GM23338 (cell line): ENCODE results near the gene ZNF398. TPM values are rescaled to one million over a fixed set of nuclear protein-coding genes. Genes with fewer than 3 reads are reported as not detected.

Source experiments
- ATAC-seq: fragments of 200-7000 bp; cut with Tn5 transposase; 3 replicates; pipeline ENCODE4 v1.9.1; 2020
- DNase-seq: peaks from one replicate; pipeline ENCODE4 v3.0.0-alpha.2; 2015; ENCODE audit warnings: low spot score
- H2AFZ ChIP-seq: fragments of 200-600 bp; sonication (generic); 2 replicates; pipeline ENCODE4 v1.8.0; 2016; ENCODE audit warnings: antibody characterized with exemption, mild to moderate bottlenecking, moderate library complexity
- H3F3A ChIP-seq: fragments of 200-600 bp; sonication (generic); replicated peaks from 2 replicates; pipeline ENCODE4 v1.8.0; 2017; ENCODE audit warnings: antibody characterized with exemption, mixed run types, low read depth
- H3K27ac ChIP-seq: fragments of 200-600 bp; sonication (generic); 2 replicates; pipeline ENCODE4 v1.6.1; 2016; ENCODE audit warnings: low read depth
- H3K27me3 ChIP-seq: fragments of 200-600 bp; sonication (generic); 2 replicates; pipeline ENCODE4 v1.8.0; 2016; ENCODE audit warnings: mild to moderate bottlenecking, mixed run types, moderate library complexity; ENCODE audit not compliant: insufficient read depth
- H3K36me3 ChIP-seq: fragments of 200-600 bp; sonication (generic); 2 replicates; pipeline ENCODE4 v1.8.0; 2016; ENCODE audit warnings: mild to moderate bottlenecking; ENCODE audit not compliant: insufficient read depth
- H3K4me1 ChIP-seq: fragments of 200-600 bp; sonication (generic); 2 replicates; pipeline ENCODE4 v1.8.0; 2016; ENCODE audit warnings: mild to moderate bottlenecking, moderate library complexity; ENCODE audit not compliant: insufficient read depth
- H3K4me2 ChIP-seq: fragments of 200-600 bp; sonication (generic); 2 replicates; pipeline ENCODE4 v1.7.1; 2017; ENCODE audit warnings: mixed run types
- H3K4me3 ChIP-seq: fragments of 200-600 bp; sonication (generic); 2 replicates; pipeline ENCODE4 v1.6.1; 2016; ENCODE audit warnings: mixed run types
- H3K79me2 ChIP-seq: fragments of 200-600 bp; sonication (generic); replicated peaks from 2 replicates; pipeline ENCODE4 v1.8.0; 2017; ENCODE audit warnings: mild to moderate bottlenecking; ENCODE audit not compliant: insufficient read depth
- H3K9me2 ChIP-seq: fragments of 200-600 bp; sonication (generic); 2 replicates; pipeline ENCODE4 v1.8.0; 2017; ENCODE audit not compliant: insufficient read depth
- H4K20me1 ChIP-seq: fragments of 200-600 bp; sonication (generic); replicated peaks from 2 replicates; pipeline ENCODE4 v1.8.0; 2017; ENCODE audit warnings: mild to moderate bottlenecking; ENCODE audit not compliant: insufficient read depth
- H3K27ac Mint-ChIP-seq: 2 replicates; pipeline ENCODE4 v1.8.0; 2020; ENCODE audit warnings: inconsistent platforms, mild to moderate bottlenecking, moderate library complexity, mixed read lengths
- H3K27me3 Mint-ChIP-seq: 3 replicates; pipeline ENCODE4 v1.8.0; 2022; ENCODE audit warnings: low read depth, mild to moderate bottlenecking, moderate library complexity, mixed read lengths, inconsistent platforms; ENCODE audit not compliant: insufficient read depth, poor library complexity
- H3K36me3 Mint-ChIP-seq: 3 replicates; pipeline ENCODE4 v1.8.0; 2021; ENCODE audit warnings: low read depth, mild to moderate bottlenecking, inconsistent platforms, moderate library complexity, mixed read lengths
- H3K4me1 Mint-ChIP-seq: 3 replicates; pipeline ENCODE4 v1.8.0; 2020; ENCODE audit warnings: mild to moderate bottlenecking, inconsistent platforms, mixed read lengths
- H3K4me3 Mint-ChIP-seq: 3 replicates; pipeline ENCODE4 v1.8.0; 2021; ENCODE audit warnings: moderate library complexity, mild to moderate bottlenecking, inconsistent platforms, mixed read lengths
- H3K9me3 Mint-ChIP-seq: 3 replicates; pipeline ENCODE4 v1.8.0; 2020; ENCODE audit warnings: moderate library complexity, mild to moderate bottlenecking, inconsistent platforms, mixed read lengths
- CTCF ChIP-seq, 2 experiments: fragments of 200-600 bp in 1 of 2; sonication (generic) in 1 of 2; conservative IDR thresholded peaks; 2 replicates each; pipeline versions ENCODE4 v1.5.1 to v1.6.1; 2016 to 2017; ENCODE audit warnings: antibody characterized with exemption in 2 of 2, low read depth in 2 of 2, mild to moderate bottlenecking in 2 of 2, moderate library complexity in 1 of 2
- ETS1 ChIP-seq: IDR thresholded peaks from 2 replicates; pipeline ENCODE4 v1.6.1; 2016; ENCODE audit warnings: antibody characterized with exemption
- EZH2 ChIP-seq: fragments of 200-600 bp; sonication (generic); IDR thresholded peaks from one replicate; pipeline ENCODE4 v1.8.0; 2017; ENCODE audit warnings: antibody characterized with exemption, mild to moderate bottlenecking, low read depth; ENCODE audit not compliant: unreplicated experiment
- EZH2phosphoT487 ChIP-seq: fragments of 200-600 bp; sonication (generic); IDR thresholded peaks from one replicate; pipeline ENCODE4 v1.8.1; 2018; ENCODE audit warnings: antibody characterized with exemption; ENCODE audit not compliant: unreplicated experiment
- JUNB ChIP-seq: IDR thresholded peaks from one replicate; pipeline ENCODE4 v1.6.1; 2016; ENCODE audit warnings: antibody characterized with exemption; ENCODE audit not compliant: unreplicated experiment
- NANOG ChIP-seq: IDR thresholded peaks from 2 replicates; pipeline ENCODE4 v1.6.1; 2016; ENCODE audit warnings: antibody characterized with exemption, borderline replicate concordance
- REST ChIP-seq: IDR thresholded peaks from one replicate; pipeline ENCODE4 v1.6.1; 2018; ENCODE audit warnings: antibody characterized with exemption; ENCODE audit not compliant: unreplicated experiment
- STAT1 ChIP-seq: IDR thresholded peaks from one replicate; pipeline ENCODE4 v1.6.1; 2016; ENCODE audit warnings: antibody characterized with exemption; ENCODE audit not compliant: unreplicated experiment
- ZNF114 ChIP-seq: fragments of 250-450 bp; sonication (Bioruptor Pico); IDR thresholded peaks from 2 replicates; pipeline ENCODE4 v1.5.0; 2020; ENCODE audit warnings: mild to moderate bottlenecking, moderate library complexity
- ZNF331 ChIP-seq: fragments of 250-450 bp; sonication (Bioruptor Pico); IDR thresholded peaks from 2 replicates; pipeline ENCODE4 v1.5.0; 2020; ENCODE audit warnings: low read depth, mild to moderate bottlenecking, moderate library complexity
- polyA plus RNA-seq: library from polyadenylated mRNA; unstranded; fragments of >200 nt; fragmentation: Nextera tagmentation; extraction: Ambion mirVana; gene quantifications from 2 replicates; pipeline ENCODE4 v1.2.1, GENCODE V29; 2016
- total RNA-seq: library from RNA; depleted of rRNA; stranded (reverse); fragments of >200 nt; shearing (Covaris generic); gene quantifications from 2 replicates; pipeline ENCODE4 v1.2.3, GENCODE V29; 2014

Gene ZNF398
- total and polyA plus RNA-seq, 2 experiments from 2014 or later = 20.7 to 99.6 TPM

- H3K27me3 ChIP-seq = no peaks in the 10 kb centered on the region
- Mint-ChIP-seq H3K9me3 (no peaks in the 10 kb centered on the region), H3K4me3 (no peak overlapping the region), H3K27me3 (peaks cover 9% of the 10 kb centered on the region), H3K36me3 (peaks cover 98% of the 10 kb centered on the region), H3K27ac (no peak overlapping the region), H3K4me1 (no peaks in the 10 kb centered on the region)
- H3K79me2 ChIP-seq = peaks cover 99% of the 10 kb centered on the region
- no peak overlapping the region for H3K4me2 ChIP-seq
- no peaks in the 10 kb centered on the region for H3K4me1 ChIP-seq
- no peak for TF ChIP-seq NANOG
- TF ChIP-seq REST = no peak
- TF ChIP-seq ETS1 = no peak
- TF ChIP-seq EZH2phosphoT487 = no peak
- no peak for TF ChIP-seq JUNB
- no peak for TF ChIP-seq EZH2
- no peak for TF ChIP-seq ZNF114 (CRISPR knock-in tag)
- peaks cover 43% of the 10 kb centered on the region for H3F3A ChIP-seq
- no peak for ATAC-seq
- peaks cover 86% of the 10 kb centered on the region for H3K36me3 ChIP-seq
- no peak overlapping the region for H2AFZ ChIP-seq
- H3K27ac ChIP-seq = peak overlapping the region; percentile 85; the same call in 1 of the 2 replicates
- H4K20me1 ChIP-seq = peaks cover 64% of the 10 kb centered on the region
- H3K9me2 ChIP-seq = no peaks in the 10 kb centered on the region
- H3K4me3 ChIP-seq = no peak overlapping the region
- no peak for DNase-seq
These were observed 18.9 kb downstream of the ZNF398 start for GRCh38 chr7:149166142-149166541.

- Histone ChIP-seq H3K36me3 (peaks cover 82% of the 10 kb centered on the region), H2AFZ (no peak overlapping the region), H3K79me2 (peaks cover 96% of the 10 kb centered on the region), H3F3A (peaks cover 40% of the 10 kb centered on the region), H3K4me3 (no peak overlapping the region), H3K4me2 (no peak overlapping the region), H3K4me1 (no peaks in the 10 kb centered on the region), H3K27me3 (no peaks in the 10 kb centered on the region), H3K9me2 (no peaks in the 10 kb centered on the region), H3K27ac (peak overlapping the region; percentile 85), H4K20me1 (peaks cover 60% of the 10 kb centered on the region)
- TF ChIP-seq CTCF (conservative IDR thresholded peaks at IDR 0.05; ENCODE audit: low read depth in 2 of 2) (no peak), JUNB (no peak), STAT1 (no peak), ZNF114 (CRISPR knock-in tag) (no peak), ZNF331 (CRISPR knock-in tag) (no peak), REST (no peak), ETS1 (no peak)
- H3K9me3 Mint-ChIP-seq = no peaks in the 10 kb centered on the region
- no peak overlapping the region for H3K4me3 Mint-ChIP-seq
- H3K27ac Mint-ChIP-seq = 0 out of 2 replicates have a peak overlapping the region, but pooled peaks have one; percentile 41
- no peaks in the 10 kb centered on the region for H3K4me1 Mint-ChIP-seq
- ATAC-seq (no peak), DNase-seq (no peak)
- peaks cover 9% of the 10 kb centered on the region for H3K27me3 Mint-ChIP-seq
- H3K36me3 Mint-ChIP-seq = peaks cover 96% of the 10 kb centered on the region
These were observed 19.5 kb downstream of the ZNF398 start for GRCh38 chr7:149166630-149167352.
